SKM-1 treated with dmso at 0.1 percent for 144 hours (cell line): ENCODE measurements around the gene CEP250.
"Not testable (repeated sequence)": the region's sequence is repeated elsewhere in the genome, so short reads cannot be mapped to it uniquely, and the experiment has no call there.

Experiments
- DNase-seq: peaks from one replicate; lab custom pipeline; 2025; ENCODE audit not compliant: unreplicated experiment; lab: John Stamatoyannopoulos, UW

CEP250 gene

DNA sequence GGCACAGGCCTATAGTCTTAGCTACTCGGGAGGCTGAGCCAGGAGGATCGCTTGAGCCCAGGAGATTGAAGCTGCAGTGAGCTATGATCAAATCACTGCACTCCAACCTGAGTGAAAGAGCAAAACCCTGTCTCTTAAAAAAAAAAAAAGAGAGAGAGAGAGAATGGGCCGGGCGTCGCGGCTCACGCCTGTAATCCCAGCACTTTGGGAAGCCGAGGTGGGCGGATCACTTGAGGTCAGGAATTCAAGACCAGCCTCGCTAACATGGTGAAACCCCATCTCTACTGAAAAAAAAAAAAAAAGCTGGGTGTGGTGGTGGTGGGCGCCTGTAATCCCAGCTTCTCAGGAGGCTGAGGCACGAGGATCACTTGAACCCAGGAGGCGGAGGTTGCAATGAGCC is 5.5 kb upstream of the CEP250 start:
- not testable (repeated sequence) for DNase-seq

DNA sequence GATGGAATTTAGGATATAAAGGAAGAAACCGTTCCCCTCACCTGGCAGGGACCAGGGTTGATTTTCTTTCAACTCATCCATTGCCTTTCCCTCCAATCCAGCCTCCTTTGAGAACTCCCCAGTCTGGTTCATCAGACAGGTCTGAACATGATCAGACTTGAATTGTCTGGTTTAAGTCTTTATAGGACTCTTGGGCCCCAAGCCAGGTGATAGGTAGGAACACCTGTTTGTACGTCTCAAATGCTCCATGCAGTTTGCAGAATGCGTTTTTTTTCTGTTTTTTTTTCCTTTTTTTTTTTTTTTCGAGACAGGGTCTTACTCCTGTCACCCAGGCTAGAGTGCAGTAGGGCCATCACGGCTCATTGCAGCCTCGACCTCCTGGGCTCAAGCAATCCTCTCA is 4.1 kb upstream of the CEP250 start:
- DNase-seq = no peak

DNA sequence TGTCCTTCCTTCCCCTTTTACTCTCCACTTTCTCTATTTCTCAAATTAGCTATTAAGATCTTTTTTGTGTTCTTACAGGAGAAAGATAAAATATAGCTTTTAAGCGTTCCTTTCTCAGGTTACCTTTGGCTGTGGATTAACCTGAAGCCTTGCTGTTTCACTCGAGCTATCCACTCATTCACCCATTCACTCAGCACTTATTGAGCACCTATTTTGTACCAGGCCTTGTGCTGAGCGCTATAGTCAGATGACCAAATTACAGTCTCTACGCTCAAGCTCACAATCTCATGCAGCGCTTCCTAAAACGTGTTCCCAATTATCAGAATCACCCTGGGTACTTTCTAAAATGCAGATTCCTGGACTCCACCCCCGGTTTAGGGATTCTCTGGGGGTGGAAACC is 1.8 kb upstream of the CEP250 start:
- DNase-seq = no peak

DNA sequence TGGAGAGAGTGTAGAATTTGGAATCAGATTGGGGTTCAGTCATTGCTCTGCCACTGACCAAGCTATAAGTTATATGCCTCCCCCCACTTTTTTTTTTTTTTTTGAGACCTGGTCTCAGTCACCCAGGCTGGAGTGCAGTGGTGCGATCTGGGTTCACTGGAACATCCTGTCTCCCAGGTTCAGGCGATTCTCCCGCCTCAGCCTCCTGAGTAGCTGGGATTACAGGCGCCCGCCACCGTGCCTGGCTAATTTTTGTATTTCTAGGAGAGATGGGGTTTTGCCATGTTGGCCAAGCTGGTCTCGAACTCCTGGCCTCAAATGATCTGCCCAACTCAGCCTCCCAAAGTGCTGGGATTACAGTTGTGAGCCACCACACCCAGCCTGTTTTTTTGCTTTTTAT is 1.3 kb downstream of the CEP250 start:
- not testable (repeated sequence) for DNase-seq

DNA sequence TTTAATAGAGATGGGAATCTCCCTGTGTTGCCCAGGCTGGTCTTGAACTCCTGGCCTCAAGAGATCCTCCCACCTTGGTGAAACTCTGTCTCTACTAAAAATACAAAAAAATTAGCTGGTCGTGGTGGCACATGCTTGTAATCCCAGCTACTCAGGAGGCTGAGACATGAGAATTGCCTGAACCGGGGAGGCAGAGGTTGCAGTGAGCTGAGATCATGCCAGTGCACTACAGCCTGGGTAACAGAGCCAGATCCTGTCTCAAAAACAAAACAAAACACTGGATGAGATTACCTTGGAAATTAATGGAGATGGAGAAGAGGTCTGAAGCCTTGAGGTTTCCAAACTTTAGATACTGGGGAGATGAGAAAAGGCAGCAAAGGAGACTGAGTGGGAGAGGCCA is 2.1 kb downstream of the CEP250 start:
- DNase-seq = not testable (repeated sequence)

DNA sequence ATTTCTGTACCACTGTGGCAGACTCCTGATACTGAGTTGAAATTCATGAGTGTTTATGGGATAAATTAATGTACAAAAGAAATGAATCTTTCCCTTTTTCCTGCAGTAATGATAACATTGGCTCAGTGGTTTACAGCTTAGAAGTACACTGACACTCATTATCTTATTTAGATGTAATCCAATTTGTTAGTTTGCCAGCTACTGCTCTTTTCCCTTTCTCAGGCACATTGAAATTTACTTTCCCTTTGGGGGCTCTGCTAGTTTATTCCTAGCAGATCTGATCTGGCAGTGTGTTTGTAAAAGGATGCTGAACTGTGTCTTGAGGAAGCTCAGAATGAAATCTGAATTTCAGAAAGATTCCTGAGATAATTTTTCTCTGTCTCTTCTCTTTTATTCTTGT is 3.0 kb downstream of the CEP250 start:
- DNase-seq = no peak

DNA sequence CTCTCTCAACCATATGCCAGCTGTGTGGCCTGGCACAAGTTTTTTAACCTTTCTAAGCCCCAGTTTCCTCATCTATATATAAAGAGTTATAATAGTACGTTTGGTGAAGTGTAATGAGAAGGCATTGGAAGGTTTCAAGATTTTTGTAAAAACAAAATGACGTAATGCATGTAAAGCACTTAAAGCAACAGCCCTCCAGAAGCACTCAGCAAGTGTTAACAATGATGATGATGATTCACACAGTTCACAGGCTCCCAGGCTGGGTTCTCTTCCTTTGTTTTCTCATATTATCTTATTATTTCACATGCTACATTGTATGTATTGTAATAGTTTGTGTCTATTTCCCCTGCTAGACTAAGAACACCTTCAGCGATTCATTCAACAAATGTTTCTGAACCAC is 6.2 kb downstream of the CEP250 start:
- no peak for DNase-seq

DNA sequence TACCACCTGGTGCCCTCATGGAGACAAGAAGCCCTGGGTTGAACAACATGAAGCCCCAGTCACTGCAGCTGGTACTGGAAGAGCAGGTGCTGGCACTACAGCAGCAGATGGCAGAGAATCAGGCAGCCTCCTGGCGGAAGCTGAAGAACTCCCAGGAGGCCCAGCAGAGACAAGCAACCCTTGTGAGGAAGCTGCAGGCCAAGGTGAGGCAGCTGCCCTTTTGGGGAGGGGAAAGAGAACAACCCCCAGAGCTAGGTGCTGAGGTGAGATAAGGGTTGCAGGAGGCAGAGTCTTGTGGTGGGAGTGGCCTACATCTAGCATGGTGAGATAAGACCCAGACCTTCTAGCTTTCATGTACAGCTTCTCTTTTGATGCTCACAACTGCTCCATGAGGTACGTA is 7.0 kb downstream of the CEP250 start:
- no peak for DNase-seq

DNA sequence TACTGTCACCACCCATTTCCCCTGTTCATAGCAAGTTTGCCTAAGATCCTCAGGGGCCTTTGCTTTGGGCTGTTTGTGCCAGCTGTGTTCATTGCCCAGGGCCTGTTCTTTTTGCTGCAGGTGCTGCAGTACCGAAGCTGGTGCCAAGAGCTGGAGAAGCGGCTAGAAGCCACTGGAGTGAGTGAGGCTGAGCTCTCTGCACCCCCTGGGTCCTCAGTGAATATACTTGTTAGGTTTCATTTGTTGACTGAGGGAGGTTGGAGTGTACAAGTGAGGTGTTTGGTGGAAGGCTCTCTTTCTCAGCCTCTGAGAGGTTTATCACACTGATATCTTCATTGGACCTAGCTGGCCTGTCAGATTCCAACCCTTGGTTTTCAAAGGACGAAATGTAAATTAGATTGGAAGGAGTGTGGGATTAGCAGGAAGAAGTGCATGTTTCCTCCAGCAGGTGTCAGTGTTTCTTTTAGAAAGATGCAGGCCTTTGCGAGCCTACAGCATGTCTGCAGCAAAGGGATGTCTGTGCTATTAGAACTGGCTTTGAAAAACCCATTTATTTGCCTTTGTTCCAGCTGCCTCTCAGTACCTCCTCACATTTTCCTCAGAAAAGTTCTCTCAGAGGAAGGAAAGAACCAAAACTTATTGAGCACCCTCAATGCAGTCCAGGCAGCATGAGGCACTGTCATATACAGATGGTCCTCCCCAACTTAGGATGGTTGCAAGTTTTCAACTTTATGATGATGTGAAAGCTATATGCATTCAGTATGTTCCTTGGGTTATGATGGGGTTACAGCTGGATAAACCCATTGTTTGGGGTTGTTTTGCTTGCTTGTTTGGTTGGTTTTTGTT is 8.3 kb downstream of the CEP250 start:
- peak; percentile 14 for DNase-seq

DNA sequence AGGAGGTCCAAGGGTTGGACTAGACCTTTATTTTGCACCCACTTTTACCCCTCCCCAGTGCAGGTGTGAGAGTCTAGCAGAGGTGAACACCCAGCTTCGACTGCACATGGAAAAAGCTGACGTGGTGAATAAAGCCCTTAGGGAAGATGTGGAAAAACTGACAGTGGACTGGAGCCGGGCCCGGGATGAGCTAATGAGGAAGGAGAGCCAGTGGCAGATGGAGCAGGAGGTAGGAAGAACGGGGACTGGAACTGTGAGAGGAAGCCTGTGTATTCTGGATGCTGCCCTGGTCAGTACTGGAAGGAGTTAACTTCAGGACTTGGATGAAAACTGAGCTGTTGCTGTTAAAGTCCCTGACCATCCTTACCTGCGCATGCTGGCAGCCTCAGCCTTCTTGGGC is 10.6 kb downstream of the CEP250 start:
- DNase-seq = no peak

DNA sequence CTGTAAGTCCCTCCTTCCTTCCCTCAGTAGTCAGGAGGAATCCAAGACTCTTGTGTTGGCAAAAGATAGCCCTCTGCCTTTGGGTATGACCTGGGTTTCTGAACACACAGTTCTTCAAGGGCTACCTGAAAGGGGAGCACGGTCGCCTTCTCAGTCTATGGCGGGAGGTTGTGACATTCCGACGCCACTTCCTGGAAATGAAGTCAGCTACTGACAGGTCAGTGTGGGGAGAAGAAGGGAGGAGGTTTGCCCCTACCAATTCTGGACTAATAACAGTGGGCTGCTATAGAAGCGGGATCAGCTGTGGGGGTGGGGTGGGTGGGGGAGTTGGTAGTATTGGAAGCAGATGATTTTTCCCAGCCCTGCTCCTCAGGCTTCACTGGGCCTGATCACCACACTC is 11.5 kb downstream of the CEP250 start:
- DNase-seq = no peak

DNA sequence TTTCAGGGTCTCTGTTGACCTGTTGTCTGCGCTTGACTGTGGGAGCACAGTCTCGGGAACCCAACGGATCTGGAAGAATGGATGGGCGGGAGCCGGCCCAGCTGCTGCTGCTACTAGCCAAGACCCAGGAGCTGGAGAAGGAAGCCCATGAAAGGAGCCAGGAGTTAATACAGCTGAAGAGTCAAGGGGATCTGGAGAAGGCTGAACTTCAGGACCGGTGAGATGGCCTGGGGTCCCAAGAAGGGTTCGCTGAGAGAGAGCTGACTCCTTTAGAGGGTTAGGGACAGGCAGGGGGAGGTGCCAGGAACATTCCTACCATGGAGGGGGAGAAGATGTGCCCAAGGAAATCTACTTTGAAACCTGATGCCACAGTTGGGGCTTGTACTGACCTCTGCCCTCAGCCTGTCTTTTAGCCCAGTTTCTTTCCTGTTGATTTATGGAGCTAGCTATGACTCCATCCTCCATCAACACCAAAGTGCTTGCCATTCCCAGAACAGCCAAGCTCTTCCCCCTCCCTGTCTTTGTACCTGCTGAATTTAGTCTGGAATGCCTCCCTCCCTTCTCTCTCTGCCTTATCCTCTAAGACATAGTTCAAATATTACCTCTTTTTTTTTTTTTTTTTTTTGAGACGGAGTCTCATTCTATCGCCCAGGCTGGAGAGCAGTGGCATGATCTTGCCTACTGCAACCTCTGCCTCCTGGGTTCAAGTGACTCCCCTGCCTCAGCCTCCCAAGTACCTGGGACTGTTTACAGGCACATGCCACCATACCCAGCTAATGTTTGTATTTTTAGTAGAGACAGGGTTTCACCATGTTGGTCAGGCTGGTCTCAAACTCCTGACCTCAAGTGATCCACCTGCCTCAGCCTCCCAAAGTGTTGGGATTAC is 12.2 kb downstream of the CEP250 start:
- DNase-seq = no peak

DNA sequence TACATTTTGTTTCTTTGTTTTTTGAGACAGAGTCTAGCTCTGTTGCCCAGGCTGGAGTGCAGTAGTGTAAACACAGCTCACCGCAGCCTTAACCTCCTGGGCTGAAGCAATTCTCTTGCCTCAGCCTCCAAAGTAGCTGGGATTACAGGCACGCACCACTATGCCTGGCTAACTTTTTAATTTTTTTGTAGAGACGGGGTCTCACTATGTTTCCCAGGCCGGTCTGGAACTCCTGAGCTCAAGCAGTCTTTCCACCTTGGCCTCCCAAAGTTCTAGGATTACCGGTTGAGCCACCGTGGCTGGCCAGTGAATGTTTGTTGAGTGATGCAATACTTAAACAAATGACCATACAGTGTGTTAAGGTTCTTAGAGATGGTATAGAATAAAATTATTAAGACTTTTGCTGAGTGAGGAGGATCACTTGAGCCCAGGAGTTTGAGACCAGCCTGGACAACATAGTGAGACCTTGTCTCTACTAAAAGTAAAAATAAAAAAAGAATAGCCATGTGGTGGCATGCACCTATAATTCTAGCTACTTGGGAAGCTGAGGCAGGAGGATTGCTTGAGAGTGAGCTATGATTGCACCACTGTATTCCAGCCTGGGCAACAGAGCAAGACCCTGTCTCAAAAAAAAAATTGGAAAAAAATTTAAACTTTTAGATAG is 13.4 kb downstream of the CEP250 start:
- DNase-seq = no peak

DNA sequence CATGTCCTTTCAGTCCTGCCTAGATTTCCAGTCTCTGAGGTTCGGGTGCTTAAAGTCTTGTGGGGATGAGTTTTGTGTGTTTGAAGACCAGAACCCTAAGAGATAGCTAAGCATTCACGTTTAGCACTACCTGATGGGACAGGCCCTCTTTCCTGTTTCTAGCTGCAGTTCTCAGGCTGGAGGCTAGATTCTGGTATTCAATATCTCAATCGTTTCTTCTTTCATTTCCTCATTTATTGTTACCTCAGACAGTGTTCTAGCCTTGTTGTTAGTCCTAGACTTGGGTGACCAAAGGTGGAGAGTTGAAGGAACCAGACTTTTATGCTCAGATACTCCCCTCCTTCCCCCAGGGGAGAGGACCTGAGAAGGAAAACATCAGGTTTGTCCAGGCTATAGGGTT is 16.8 kb downstream of the CEP250 start:
- no peak for DNase-seq

DNA sequence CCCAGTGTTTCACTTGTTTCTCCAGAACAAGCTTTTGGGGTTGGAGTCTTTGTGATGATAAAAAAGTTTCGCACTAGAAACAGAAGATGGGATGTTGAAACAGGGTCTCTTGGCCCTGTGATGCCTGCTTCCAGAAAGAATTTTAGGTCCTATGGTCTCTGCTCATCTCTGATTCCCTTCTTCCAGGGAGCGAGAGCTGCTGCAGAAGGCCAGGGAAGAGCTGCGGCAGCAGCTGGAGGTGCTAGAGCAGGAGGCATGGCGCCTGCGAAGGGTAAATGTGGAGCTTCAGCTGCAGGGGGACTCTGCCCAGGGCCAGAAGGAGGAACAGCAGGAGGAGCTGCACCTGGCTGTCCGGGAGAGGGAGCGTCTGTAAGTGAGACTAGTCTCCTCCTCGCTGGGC is 18.3 kb downstream of the CEP250 start:
- no peak for DNase-seq

DNA sequence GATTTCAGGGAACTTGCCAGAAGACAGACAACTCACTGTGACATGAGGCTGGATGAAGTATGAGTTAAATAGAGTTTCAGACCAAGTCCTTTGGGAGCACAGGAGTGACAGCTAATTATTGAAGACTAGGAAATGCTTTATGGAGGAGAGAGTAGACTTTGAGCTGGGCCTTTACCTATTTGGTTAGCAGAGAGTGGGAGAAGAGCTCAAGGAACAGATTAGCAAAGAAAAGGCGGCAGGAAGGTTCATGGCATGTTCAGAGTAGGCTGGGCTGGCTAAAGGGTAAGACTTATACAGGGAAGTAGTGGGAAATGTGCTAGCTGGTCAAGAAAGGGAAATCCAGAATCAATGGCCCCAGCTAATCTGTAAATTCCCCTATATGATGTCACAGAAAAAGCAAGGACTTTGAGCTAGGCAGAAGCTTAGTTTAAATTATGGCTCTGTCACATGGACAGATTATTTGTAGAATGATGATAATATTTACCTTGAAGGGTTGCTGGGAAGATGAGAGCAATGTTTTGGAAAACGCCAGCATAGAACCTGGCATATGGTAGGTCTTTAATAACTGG is 19.0 kb downstream of the CEP250 start:
- DNase-seq = no peak

DNA sequence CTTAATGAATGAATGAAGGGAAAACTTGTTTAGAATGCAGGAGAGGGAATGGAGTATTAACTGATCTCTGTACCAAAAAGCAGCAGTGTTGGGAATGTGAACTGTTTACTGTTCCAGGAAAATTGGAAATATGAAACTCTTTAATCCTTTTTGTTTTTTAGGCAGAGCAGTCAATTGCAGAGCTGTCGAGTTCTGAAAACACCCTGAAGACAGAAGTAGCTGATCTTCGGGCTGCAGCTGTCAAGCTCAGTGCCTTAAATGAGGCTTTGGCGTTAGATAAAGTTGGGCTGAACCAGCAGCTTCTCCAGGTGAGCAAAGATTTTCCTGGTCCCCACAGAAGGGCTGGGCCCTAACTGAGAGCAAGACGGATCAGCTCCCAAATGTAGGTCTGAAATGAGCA is 20.9 kb downstream of the CEP250 start:
- DNase-seq = no peak

DNA sequence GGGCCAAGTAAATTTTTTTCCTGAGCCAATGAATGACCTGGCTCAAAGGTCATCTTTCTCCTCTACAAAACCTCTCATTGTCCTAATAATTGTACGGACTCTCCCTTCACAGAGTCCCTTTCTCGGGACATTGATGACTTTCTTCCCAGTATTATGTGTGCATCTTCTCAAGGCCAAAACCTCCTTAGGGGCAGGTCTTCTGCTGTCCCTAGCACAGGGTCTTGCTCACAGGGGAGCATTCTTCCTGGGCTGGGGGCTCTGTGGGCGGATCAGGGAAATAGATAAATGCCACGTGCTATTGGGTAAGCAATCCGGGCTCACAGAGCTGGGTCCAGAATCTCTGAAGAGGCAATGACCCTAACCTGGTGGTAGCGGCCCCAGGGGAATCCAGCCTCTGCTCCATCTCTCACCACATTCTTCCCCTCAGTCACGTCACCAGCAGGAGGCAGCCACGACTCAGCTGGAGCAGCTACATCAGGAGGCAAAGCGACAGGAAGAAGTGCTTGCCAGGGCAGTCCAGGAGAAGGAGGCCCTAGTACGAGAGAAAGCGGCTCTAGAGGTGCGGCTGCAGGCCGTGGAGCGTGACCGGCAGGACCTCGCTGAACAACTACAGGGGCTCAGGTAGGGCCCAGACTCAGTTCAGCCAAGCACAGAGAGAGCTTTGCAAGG is 23.5 kb downstream of the CEP250 start:
- no peak for DNase-seq

DNA sequence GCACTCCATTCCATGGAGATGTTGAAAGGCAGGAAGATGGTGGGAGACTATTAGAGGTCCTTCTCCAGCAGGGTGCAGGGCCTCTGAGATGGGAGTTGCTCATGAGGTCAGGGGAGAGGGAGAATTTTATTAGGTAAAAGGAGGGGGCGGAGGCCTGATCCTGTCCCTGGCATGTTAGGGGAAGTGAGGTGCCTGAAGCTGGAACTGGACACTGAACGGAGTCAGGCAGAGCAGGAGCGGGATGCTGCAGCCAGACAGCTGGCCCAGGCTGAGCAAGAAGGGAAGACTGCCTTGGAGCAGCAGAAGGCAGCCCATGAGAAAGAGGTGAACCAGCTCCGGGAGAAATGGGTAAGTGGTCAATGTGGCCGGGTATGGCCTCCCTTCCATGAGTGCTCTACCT is 24.4 kb downstream of the CEP250 start:
- no peak for DNase-seq

DNA sequence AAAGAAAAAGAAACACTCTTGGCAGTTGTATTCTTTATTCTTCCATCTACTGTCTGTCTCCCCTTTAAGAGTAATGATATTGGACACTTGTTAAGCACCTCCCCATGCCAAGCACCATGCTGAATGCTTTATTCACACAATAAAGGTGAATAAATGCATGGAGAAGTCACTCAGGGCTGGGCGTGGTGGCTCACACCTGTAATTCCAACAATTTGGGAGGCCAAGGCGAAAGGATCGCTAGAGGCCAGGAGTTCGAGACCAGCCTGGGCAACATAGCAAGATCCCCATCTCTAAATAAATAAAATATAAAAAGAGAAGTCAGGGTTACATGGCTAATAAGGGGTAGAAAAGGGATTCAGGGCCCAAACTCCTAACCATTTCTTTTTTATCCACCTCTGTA is 32.1 kb downstream of the CEP250 start:
- DNase-seq = no peak

DNA sequence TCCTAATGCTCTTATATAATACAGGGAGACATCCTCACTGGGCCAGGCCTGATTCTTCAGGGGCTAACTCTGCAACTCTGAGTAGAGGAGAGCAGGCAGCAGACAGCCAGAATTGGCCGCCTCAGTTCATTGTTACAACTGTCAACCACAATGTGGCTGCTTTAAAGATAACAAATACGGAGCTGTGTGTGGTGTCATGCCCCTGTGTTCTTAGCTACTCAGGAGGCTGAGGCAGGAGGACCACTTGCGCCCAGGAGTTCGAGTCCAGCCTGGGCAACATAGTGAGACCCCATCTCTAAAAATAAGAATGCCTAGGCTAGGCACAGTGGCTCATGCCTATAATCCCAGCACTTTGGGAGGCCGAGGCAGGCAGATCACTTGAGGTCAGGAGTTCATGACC is 34.3 kb downstream of the CEP250 start:
- no peak for DNase-seq
